SU-DHL-6 (cell line): ENCODE data around the gene FXYD1.
A peak's percentile ranks its signal among the peaks of the same experiment; 100 is the strongest.
"Not testable (repeated sequence)": the region's sequence is repeated elsewhere in the genome, so short reads cannot be mapped to it uniquely, and the experiment has no call there.

ENCODE experiments used
- H2AFZ ChIP-seq: fragments of 200-600 bp; sonication (generic); 2 replicates; pipeline ENCODE4 v1.6.1; 2014; ENCODE audit warnings: low read depth, mild to moderate bottlenecking, moderate library complexity, mixed read lengths, antibody characterized with exemption, low read length; ENCODE audit not compliant: severe bottlenecking
- H3F3A ChIP-seq: fragments of 200-600 bp; shearing (Covaris generic); 2 replicates; pipeline ENCODE4 v1.6.0; 2016; ENCODE audit warnings: antibody characterized with exemption, mild to moderate bottlenecking; ENCODE audit not compliant: insufficient read depth
- H3K27ac ChIP-seq: fragments of 200-600 bp; sonication (generic); 2 replicates; pipeline ENCODE4 v1.5.1; 2016; ENCODE audit warnings: low read depth, mild to moderate bottlenecking, low read length, moderate library complexity, mixed read lengths
- H3K27me3 ChIP-seq: fragments of 200-600 bp; sonication (generic), shearing (Covaris generic); 2 replicates; pipeline ENCODE4 v1.6.0; 2014; ENCODE audit warnings: mild to moderate bottlenecking, low read length
- H3K36me3 ChIP-seq: fragments of 200-600 bp; sonication (generic); 2 replicates; pipeline ENCODE4 v1.6.1; 2014; ENCODE audit warnings: mild to moderate bottlenecking, low read length, mixed read lengths
- H3K4me2 ChIP-seq: fragments of 300-600, 200-600 bp; shearing (Covaris generic), sonication (generic); 2 replicates; pipeline ENCODE4 v1.6.0; 2014; ENCODE audit warnings: low read length, low read depth, mild to moderate bottlenecking; ENCODE audit not compliant: poor library complexity, severe bottlenecking
- H3K4me3 ChIP-seq: fragments of 200-600 bp; sonication (generic); 2 replicates; pipeline ENCODE4 v1.5.1; 2014; ENCODE audit warnings: antibody characterized with exemption, low read length, mild to moderate bottlenecking, mixed read lengths; ENCODE audit not compliant: insufficient read depth, poor library complexity, severe bottlenecking
- H3K79me2 ChIP-seq: fragments of 200-600 bp; sonication (generic); 2 replicates; pipeline ENCODE4 v1.6.1; 2014; ENCODE audit warnings: mild to moderate bottlenecking, low read length, moderate library complexity; ENCODE audit not compliant: insufficient read depth
- H3K9ac ChIP-seq: fragments of 200-600 bp; sonication (generic); 2 replicates; pipeline ENCODE4 v1.7.0; 2014; ENCODE audit warnings: mild to moderate bottlenecking, low read length
- H3K9me2 ChIP-seq: fragments of 200-600 bp; sonication (generic); replicated peaks from 2 replicates; pipeline ENCODE4 v1.6.1; 2014; ENCODE audit warnings: low read length; ENCODE audit not compliant: insufficient read depth
- H3K9me3 ChIP-seq: fragments of 200-600 bp; sonication (generic); 2 replicates; pipeline ENCODE4 v1.6.1; 2014; ENCODE audit warnings: low read length, mixed read lengths; ENCODE audit not compliant: insufficient read depth
- H4K20me1 ChIP-seq: fragments of 200-600 bp; sonication (generic); 2 replicates; pipeline ENCODE4 v1.6.1; 2014; ENCODE audit warnings: low read depth, mild to moderate bottlenecking, antibody characterized with exemption, low read length, moderate library complexity, mixed read lengths
- EZH2phosphoT487 ChIP-seq: fragments of 200-600 bp; sonication (generic), shearing (Covaris generic); conservative IDR thresholded peaks from 2 replicates; pipeline ENCODE4 v1.6.1; 2018; ENCODE audit warnings: mild to moderate bottlenecking, antibody characterized with exemption, low read length, moderate library complexity, mixed read lengths
- TF ChIP-seq, protein P1 (sequence below): fragments of 200-600 bp; sonication (generic); IDR thresholded peaks from one replicate; pipeline ENCODE4 v1.5.1; 2017; ENCODE audit warnings: antibody characterized with exemption, mild to moderate bottlenecking, low read length, moderate library complexity; ENCODE audit not compliant: insufficient read depth, poor library complexity, severe bottlenecking

The FXYD1 gene

DNA sequence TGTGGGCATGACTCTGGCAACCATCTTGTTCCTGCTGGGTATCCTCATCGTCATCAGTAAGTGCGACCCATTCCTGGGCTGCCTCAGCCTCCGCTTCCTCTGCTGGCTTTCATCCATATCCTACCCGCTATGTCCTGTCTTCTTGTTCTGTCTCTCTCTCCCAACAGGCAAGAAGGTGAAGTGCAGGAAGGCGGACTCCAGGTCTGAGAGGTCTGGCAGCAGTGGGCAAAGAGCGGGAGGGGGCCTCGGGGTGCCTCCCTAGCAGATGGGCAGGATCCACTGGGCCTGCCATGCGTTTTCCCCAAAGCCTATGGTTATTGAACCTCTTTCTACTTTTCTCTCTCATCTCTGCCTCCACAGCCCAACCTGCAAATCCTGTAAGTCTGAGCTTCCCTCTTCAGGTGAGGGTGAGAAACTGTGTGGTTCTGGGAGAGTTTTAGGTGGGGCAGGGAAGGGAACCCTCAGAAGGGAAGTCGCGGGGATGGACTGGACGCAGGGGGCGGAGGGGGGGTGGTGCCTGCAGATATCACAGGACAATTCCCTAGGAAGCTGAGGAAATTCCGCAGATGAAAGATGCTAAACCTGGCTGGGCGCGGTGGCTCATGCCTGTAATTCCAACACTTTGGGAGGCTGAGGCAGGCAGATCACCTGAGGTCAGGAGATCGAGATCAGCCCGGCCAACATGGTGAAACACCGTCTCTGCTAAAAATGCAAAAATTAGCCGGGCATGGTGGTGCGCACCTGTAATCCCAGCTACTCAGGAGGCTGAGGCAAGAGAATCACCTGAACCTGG lies 12.8 kb downstream of the FXYD1 start:
- TF ChIP-seq EZH2phosphoT487, result no peak
- TF ChIP-seq, protein P1, sequence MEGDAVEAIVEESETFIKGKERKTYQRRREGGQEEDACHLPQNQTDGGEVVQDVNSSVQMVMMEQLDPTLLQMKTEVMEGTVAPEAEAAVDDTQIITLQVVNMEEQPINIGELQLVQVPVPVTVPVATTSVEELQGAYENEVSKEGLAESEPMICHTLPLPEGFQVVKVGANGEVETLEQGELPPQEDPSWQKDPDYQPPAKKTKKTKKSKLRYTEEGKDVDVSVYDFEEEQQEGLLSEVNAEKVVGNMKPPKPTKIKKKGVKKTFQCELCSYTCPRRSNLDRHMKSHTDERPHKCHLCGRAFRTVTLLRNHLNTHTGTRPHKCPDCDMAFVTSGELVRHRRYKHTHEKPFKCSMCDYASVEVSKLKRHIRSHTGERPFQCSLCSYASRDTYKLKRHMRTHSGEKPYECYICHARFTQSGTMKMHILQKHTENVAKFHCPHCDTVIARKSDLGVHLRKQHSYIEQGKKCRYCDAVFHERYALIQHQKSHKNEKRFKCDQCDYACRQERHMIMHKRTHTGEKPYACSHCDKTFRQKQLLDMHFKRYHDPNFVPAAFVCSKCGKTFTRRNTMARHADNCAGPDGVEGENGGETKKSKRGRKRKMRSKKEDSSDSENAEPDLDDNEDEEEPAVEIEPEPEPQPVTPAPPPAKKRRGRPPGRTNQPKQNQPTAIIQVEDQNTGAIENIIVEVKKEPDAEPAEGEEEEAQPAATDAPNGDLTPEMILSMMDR, result no peak
- H3K4me3 ChIP-seq, result no peak overlapping the region

DNA sequence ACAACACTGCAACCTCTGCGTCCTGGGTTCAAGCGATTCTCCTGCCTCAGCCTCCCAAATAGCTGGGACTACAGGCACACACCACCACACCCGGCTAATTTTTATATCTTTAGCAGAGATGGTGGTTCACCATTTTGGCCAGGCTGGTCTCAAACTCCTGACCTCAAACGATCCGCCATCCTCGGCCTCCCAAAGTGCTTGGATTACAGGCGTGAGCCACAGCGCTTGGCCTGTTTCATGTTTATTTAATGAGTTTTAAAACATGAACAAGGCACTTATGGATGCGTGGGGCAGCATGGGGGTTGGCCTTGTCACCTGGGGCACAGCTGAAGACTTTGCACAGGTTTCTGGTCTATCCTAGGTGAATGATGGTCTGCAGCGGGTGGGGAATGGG lies 14.5 kb downstream of the FXYD1 start:
- not testable (repeated sequence) for H2AFZ ChIP-seq, H3K4me3 ChIP-seq, H3K27ac ChIP-seq, H3K27me3 ChIP-seq, H3K9me2 ChIP-seq, H4K20me1 ChIP-seq, H3F3A ChIP-seq, H3K4me2 ChIP-seq, H3K9me3 ChIP-seq, H3K36me3 ChIP-seq, H3K9ac ChIP-seq
- peaks cover 30% of the 10 kb centered on the region for H3K79me2 ChIP-seq

More for the DNA sequence above, 12.8 kb downstream of the FXYD1 start:
- H3F3A ChIP-seq, result no peaks in the 10 kb centered on the region
- no peak overlapping the region for H2AFZ ChIP-seq
- no peaks in the 10 kb centered on the region for H3K9me2 ChIP-seq
- H3K27me3 ChIP-seq, result no peaks in the 10 kb centered on the region
- H3K9ac ChIP-seq, result no peak overlapping the region
- H3K27ac ChIP-seq, result no peak overlapping the region
- no peaks in the 10 kb centered on the region for H3K9me3 ChIP-seq
- H3K4me2 ChIP-seq, result no peak overlapping the region
- peaks cover 20% of the 10 kb centered on the region for H3K79me2 ChIP-seq
- H4K20me1 ChIP-seq, result no peaks in the 10 kb centered on the region
- no peaks in the 10 kb centered on the region for H3K36me3 ChIP-seq

DNA sequence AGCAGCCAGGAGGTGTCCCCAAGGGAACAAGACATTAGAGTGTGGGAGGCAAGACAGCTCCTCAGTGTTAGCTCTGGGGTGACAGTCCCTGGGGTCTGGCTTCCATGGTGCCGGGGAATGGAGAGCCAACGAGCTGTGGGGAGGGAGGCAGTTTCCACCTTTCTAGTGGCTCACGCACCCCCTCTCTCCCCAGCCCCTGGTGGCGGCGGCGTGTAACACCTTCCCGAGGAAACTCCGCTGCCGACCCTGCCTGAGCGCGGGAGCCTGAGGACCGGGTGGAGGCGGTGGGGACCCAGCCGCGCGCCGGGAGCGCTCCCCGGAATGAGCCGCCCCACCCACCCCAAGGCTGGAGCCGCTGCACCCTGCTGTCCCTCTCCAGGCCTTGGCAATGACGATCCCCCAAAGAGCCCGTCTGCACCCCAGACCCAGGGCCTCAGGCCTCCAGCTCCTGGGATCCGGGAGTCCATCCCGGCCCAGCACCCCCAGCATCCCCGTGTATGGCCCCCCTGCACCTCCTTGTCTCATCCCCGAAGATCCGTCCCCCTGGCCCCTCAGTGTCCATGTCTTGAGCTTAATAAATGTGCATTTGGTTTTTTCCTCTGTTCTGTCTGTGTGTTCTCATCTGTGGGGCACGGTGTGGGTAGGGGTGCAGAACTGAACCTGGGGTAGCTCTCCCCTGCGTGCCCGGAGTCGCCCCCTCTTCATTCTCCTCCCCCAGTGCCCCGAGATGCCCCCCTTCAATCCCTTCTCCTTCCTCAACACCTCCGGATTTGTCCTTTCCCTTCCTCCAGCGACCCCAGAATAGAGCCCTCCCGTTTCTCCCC lies 15.3 kb downstream of the FXYD1 start:
- H4K20me1 ChIP-seq, result no peaks in the 10 kb centered on the region
- peak overlapping the region; percentile 82 for H2AFZ ChIP-seq
- peak overlapping the region; percentile 93 for H3K9ac ChIP-seq
- peak overlapping the region; percentile 69 for H3K27ac ChIP-seq
- TF ChIP-seq EZH2phosphoT487, result no peak
- TF ChIP-seq, protein P1, result peak; percentile 47
- H3K79me2 ChIP-seq, result peaks cover 30% of the 10 kb centered on the region
- H3K9me3 ChIP-seq, result no peaks in the 10 kb centered on the region
- H3F3A ChIP-seq, result no peaks in the 10 kb centered on the region
- no peaks in the 10 kb centered on the region for H3K9me2 ChIP-seq
- H3K4me3 ChIP-seq, result peak overlapping the region; percentile 93
- no peaks in the 10 kb centered on the region for H3K27me3 ChIP-seq
- H3K36me3 ChIP-seq, result peaks cover 7% of the 10 kb centered on the region; the same call in 1 of the 2 replicates
- H3K4me2 ChIP-seq, result peak overlapping the region; percentile 64
